B cell (primary cell): ENCODE results near the gene CSTF1.

Source experiments
- EZH2 ChIP-seq: IDR thresholded peaks from 2 replicates; pipeline ENCODE4 v1.6.1; 2012; ENCODE audit warnings: borderline replicate concordance, low read depth, mild to moderate bottlenecking, moderate library complexity, low read length; ENCODE audit not compliant: insufficient read depth, poor library complexity, severe bottlenecking
- TF ChIP-seq, protein P1 (sequence below): fragments of 200-600 bp; IDR thresholded peaks from one replicate; pipeline ENCODE4 v1.8.0; 2022; ENCODE audit warnings: antibody characterized with exemption, mild to moderate bottlenecking

DNA sequence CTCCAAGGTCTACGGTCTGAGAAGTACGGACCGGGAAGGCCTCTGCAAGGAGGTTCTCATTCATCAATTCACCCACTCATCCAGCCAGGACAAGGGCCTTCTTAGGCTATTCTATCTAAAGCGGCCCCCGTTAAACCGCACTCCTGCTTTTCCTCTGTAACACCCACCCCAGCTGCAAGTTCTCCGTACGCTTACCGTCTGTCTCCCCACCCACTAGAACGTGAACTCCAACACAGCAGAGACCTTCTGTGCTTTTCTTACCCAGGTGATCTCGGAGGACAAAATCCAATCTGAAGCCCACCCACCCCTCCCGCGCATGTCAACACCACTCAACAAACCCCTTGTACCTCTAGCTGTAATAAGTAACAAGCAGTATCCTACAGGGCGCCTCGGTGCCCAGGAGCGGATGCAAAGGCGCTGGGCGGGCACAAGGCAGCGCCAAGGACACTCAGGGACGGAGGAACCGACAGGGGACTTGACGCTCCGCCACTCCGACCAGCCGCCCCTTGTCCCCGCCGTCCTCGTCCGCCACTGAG, 781 bp upstream of the CSTF1 start:
- TF ChIP-seq, protein P1, sequence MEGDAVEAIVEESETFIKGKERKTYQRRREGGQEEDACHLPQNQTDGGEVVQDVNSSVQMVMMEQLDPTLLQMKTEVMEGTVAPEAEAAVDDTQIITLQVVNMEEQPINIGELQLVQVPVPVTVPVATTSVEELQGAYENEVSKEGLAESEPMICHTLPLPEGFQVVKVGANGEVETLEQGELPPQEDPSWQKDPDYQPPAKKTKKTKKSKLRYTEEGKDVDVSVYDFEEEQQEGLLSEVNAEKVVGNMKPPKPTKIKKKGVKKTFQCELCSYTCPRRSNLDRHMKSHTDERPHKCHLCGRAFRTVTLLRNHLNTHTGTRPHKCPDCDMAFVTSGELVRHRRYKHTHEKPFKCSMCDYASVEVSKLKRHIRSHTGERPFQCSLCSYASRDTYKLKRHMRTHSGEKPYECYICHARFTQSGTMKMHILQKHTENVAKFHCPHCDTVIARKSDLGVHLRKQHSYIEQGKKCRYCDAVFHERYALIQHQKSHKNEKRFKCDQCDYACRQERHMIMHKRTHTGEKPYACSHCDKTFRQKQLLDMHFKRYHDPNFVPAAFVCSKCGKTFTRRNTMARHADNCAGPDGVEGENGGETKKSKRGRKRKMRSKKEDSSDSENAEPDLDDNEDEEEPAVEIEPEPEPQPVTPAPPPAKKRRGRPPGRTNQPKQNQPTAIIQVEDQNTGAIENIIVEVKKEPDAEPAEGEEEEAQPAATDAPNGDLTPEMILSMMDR: no peak
- no peak for TF ChIP-seq EZH2
